HEK293T (cell line): ENCODE results near the gene KLK13.

Source experiments
- CTCF ChIA-PET: fragments of 350-600 bp; formaldehyde crosslinking; extraction: SDS; loops from one replicate; lab custom pipeline; 2021; ENCODE audit warnings: antibody characterized with exemption, inconsistent platforms; lab: Yijun Ruan, JAX
- POLR2A ChIA-PET: fragments of 350-600 bp; formaldehyde crosslinking; extraction: SDS; loops from one replicate; lab custom pipeline; 2020; ENCODE audit warnings: antibody characterized with exemption, inconsistent platforms; lab: Yijun Ruan, JAX
- DNase-seq: peaks from one replicate; pipeline ENCODE4 v3.0.0; 2012; ENCODE audit warnings: mixed read lengths; ENCODE audit errors: extremely low spot score
- ARNT ChIP-seq: fragments of 450-650 bp; IDR thresholded peaks from 2 replicates; pipeline ENCODE4 v1.6.1; 2017; ENCODE audit warnings: mild to moderate bottlenecking
- BHLHE40 ChIP-seq: fragments of 450-650 bp; IDR thresholded peaks from 2 replicates; pipeline ENCODE4 v1.6.1; 2016; ENCODE audit warnings: mild to moderate bottlenecking, moderate library complexity, borderline replicate concordance
- CTBP1 ChIP-seq: fragments of 450-650 bp; IDR thresholded peaks from 2 replicates; pipeline ENCODE4 v1.6.1; 2016; ENCODE audit warnings: borderline replicate concordance
- ELF4 ChIP-seq: fragments of 450-650 bp; IDR thresholded peaks from 2 replicates; pipeline ENCODE4 v1.6.1; 2017; ENCODE audit warnings: antibody characterized with exemption
- FOXA1 ChIP-seq: fragments of 450-650 bp; IDR thresholded peaks from 2 replicates; pipeline ENCODE4 v1.6.1; 2016; ENCODE audit warnings: mild to moderate bottlenecking
- FOXK2 ChIP-seq: fragments of 450-650 bp; IDR thresholded peaks from 2 replicates; pipeline ENCODE4 v1.6.1; 2016; ENCODE audit warnings: mild to moderate bottlenecking
- FOXM1 ChIP-seq: fragments of 450-650 bp; IDR thresholded peaks from 2 replicates; pipeline ENCODE4 v1.6.1; 2017; ENCODE audit warnings: mild to moderate bottlenecking, borderline replicate concordance
- HDGF ChIP-seq: fragments of 450-650 bp; IDR thresholded peaks from 2 replicates; pipeline ENCODE4 v1.6.1; 2017; ENCODE audit warnings: antibody characterized with exemption, borderline replicate concordance
- L3MBTL2 ChIP-seq: fragments of 450-650 bp; conservative IDR thresholded peaks from 2 replicates; pipeline ENCODE4 v1.6.1; 2016; ENCODE audit warnings: mild to moderate bottlenecking
- LEF1 ChIP-seq: fragments of 450-650 bp; IDR thresholded peaks from 2 replicates; pipeline ENCODE4 v1.6.1; 2017; ENCODE audit warnings: mild to moderate bottlenecking, borderline replicate concordance
- NFRKB ChIP-seq: fragments of 450-650 bp; IDR thresholded peaks from 2 replicates; pipeline ENCODE4 v1.6.1; 2016; ENCODE audit warnings: mild to moderate bottlenecking, moderate library complexity
- PKNOX1 ChIP-seq: fragments of 450-650 bp; IDR thresholded peaks from 2 replicates; pipeline ENCODE4 v1.6.1; 2016
- SP1 ChIP-seq: fragments of 450-650 bp; IDR thresholded peaks from 2 replicates; pipeline ENCODE4 v1.6.1; 2017
- SUZ12 ChIP-seq: fragments of 450-650 bp; IDR thresholded peaks from 2 replicates; pipeline ENCODE4 v1.6.1; 2016; ENCODE audit warnings: mild to moderate bottlenecking
- TARDBP ChIP-seq: fragments of 450-650 bp; IDR thresholded peaks from 2 replicates; pipeline ENCODE4 v1.6.1; 2016
- ZNF384 ChIP-seq: fragments of 450-650 bp; IDR thresholded peaks from 2 replicates; pipeline ENCODE4 v1.6.1; 2016

Gene KLK13

GRCh38 chr19:51016798-51017683, 47.9 kb downstream of the KLK13 start:
- TF ChIP-seq HDGF (no peak), ARNT (no peak), CTBP1 (no peak), SUZ12 (no peak), L3MBTL2 (no peak), PKNOX1 (no peak; the same call in 1 of the 2 replicates)
- POLR2A ChIA-PET: interaction anchor here (0.9 to 1.2 kb wide), 2 partner anchors 15 to 48 kb away, joined by 3 read pairs; partner anchors contain the start of gene KLK13
- peak; percentile 84 for DNase-seq
- CTCF ChIA-PET: interaction anchor here (0.6 to 2.2 kb wide), 14 partner anchors 9 to 221 kb away, joined by 3 to 9 read pairs (median 3); partner anchors contain the start of genes CTU1 and KLK11

GRCh38 chr19:51015691-51016267, 49.1 kb downstream of the KLK13 start:
- TF ChIP-seq FOXM1 (no peak), CTBP1 (no peak), SP1 (no peak), NFRKB (no peak), TARDBP (no peak), PKNOX1 (no peak), L3MBTL2 (no peak), LEF1 (no peak), BHLHE40 (no peak), HDGF (no peak)
- ChIA-PET POLR2A (no interaction called here), CTCF (interaction anchor here (0.9 kb wide), 1 partner anchor 93 kb away, joined by 3 read pairs; the partner anchor contains the start of gene CTU1)
- DNase-seq: no peak

GRCh38 chr19:51014242-51014641, 50.6 kb downstream of the KLK13 start:
- CTCF ChIA-PET: no interaction called here

GRCh38 chr19:51012661-51013190, 52.2 kb downstream of the KLK13 start:
- ChIA-PET POLR2A (no interaction called here), CTCF (no interaction called here)
- no peak for DNase-seq
- no peak for TF ChIP-seq ELF4
- TF ChIP-seq FOXA1: no peak
- TF ChIP-seq CTBP1: no peak
- TF ChIP-seq BHLHE40: no peak
- no peak for TF ChIP-seq FOXK2
- TF ChIP-seq SUZ12: no peak
- TF ChIP-seq HDGF: no peak
- TF ChIP-seq LEF1: no peak
- no peak for TF ChIP-seq ARNT
- no peak for TF ChIP-seq PKNOX1
- TF ChIP-seq SP1: no peak
- TF ChIP-seq L3MBTL2: no peak
- TF ChIP-seq TARDBP: no peak
- no peak for TF ChIP-seq ZNF384
- no peak for TF ChIP-seq NFRKB
- TF ChIP-seq FOXM1: no peak

More at GRCh38 chr19:51014242-51014641, 50.6 kb downstream of the KLK13 start:
- POLR2A ChIA-PET: no interaction called here
- TF ChIP-seq FOXA1 (no peak), TARDBP (no peak), CTBP1 (no peak), LEF1 (no peak), FOXK2 (no peak), NFRKB (no peak), FOXM1 (no peak), ARNT (no peak), PKNOX1 (no peak), BHLHE40 (no peak), ZNF384 (no peak), ELF4 (no peak), L3MBTL2 (no peak), SP1 (no peak), HDGF (no peak), SUZ12 (no peak)
- no peak for DNase-seq

- DNase-seq: no peak
- ChIA-PET POLR2A (no interaction called here), CTCF (no interaction called here)
- TF ChIP-seq L3MBTL2: no peak
- no peak for TF ChIP-seq FOXA1
- TF ChIP-seq ZNF384: no peak
- TF ChIP-seq NFRKB: no peak
- TF ChIP-seq FOXK2: no peak
- TF ChIP-seq TARDBP: no peak
- TF ChIP-seq HDGF: no peak
- no peak for TF ChIP-seq SUZ12
- no peak for TF ChIP-seq ELF4
These were observed 54.7 kb downstream of the KLK13 start for GRCh38 chr19:51010066-51010795.
